ENCODE measurements around the gene PTH1R. TPM values are rescaled to one million over a fixed set of nuclear protein-coding genes. Genes with fewer than 3 reads are reported as not detected.

The PTH1R gene
- polyA plus RNA-seq, 1 of the 3 experiments (the other 2 are of a cell fraction): 0.07 TPM

GRCh38 chr3:46909535-46910161 lies 32.1 kb downstream of the PTH1R start:
- CTCF ChIA-PET: interaction anchor here (0.7 to 2.6 kb wide), 63 partner anchors 9 to 426 kb away, joined by 3 to 70 read pairs (median 5); partner anchors contain the start of genes MYL3, PTH1R and TMIE
- Histone ChIP-seq H3K27ac (ENCODE audit: low read depth in 2 of 2, low read length in 1 of 2) (no peak overlapping the region), H2AFZ (ENCODE audit: low read depth) (no peak overlapping the region), H4K20me1 (ENCODE audit: insufficient read depth) (no peaks in the 10 kb centered on the region), H3K9me2 (no peaks in the 10 kb centered on the region), H3F3A (replicated peaks; ENCODE audit: insufficient read depth) (peaks cover 4% of the 10 kb centered on the region), H3K36me3 (replicated peaks in 1 of 2; ENCODE audit: control insufficient read depth in 1 of 2, insufficient read depth in 2 of 2, low read length in 1 of 2) (no peaks in the 10 kb centered on the region), H3K9me3 (no peaks in the 10 kb centered on the region), H3K27me3 (ENCODE audit: insufficient read depth) (no peaks in the 10 kb centered on the region), H3K79me2 (ENCODE audit: insufficient read depth) (no peaks in the 10 kb centered on the region), H3K9ac (no peak overlapping the region), H3K4me2 (no peak overlapping the region), H3K4me1 (ENCODE audit: control insufficient read depth in 1 of 2, insufficient read depth in 2 of 2, low read depth in 1 of 2, low read length in 1 of 2) (peaks cover 11 to 19% of the 10 kb centered on the region in 2 experiments), H3K4me3 (ENCODE audit: low read depth in 2 of 2, low read length in 1 of 2) (peak overlapping the region in 1 of 2 experiments; percentile 30; a peak in 1 of 4 replicates)
- WGBS (ENCODE audit: low lambda C conversion rate): 4% methylated on average over 11 of the region's 18 CpGs
- peak; percentile 94 for DNase-seq
- POLR2A ChIA-PET: interaction anchor here (0.9 to 1.5 kb wide), 6 partner anchors 27 to 207 kb away, joined by 3 to 10 read pairs (median 3); partner anchors contain the start of gene CCDC12
- TF ChIP-seq REST (IDR thresholded peaks at IDR 0.05; ENCODE audit: low read depth, low read length): no peak
- peak; percentile 63; the same call in 1 of the 2 replicates for TF ChIP-seq SIN3A (IDR thresholded peaks at IDR 0.05; ENCODE audit: borderline replicate concordance, low read depth, low read length)
- no peak for TF ChIP-seq POLR2AphosphoS5 (IDR thresholded peaks at IDR 0.05; ENCODE audit: low read depth, low read length)
- TF ChIP-seq RCOR1 (IDR thresholded peaks at IDR 0.05; ENCODE audit: low read length): no peak
- TF ChIP-seq MEF2A (IDR thresholded peaks at IDR 0.05; ENCODE audit: borderline replicate concordance, low read depth): no peak
- TF ChIP-seq MAX (IDR thresholded peaks at IDR 0.05; ENCODE audit: low read depth): peak; percentile 42; the same call in 1 of the 2 replicates
- peak; percentile 97 for TF ChIP-seq RAD21 (IDR thresholded peaks at IDR 0.05; ENCODE audit: low read length)
- no peak for TF ChIP-seq EP300 (IDR thresholded peaks at IDR 0.05; ENCODE audit: borderline replicate concordance in 1 of 2, low read depth in 1 of 2, low read length in 1 of 2)
- no peak for TF ChIP-seq ZBTB33 (IDR thresholded peaks at IDR 0.05; ENCODE audit: borderline replicate concordance, low read depth)
- TF ChIP-seq PBX3 (IDR thresholded peaks at IDR 0.05): no peak
- no peak for TF ChIP-seq GATA2 (CRISPR knock-in tag; IDR thresholded peaks at IDR 0.05)
- no peak for TF ChIP-seq TCF12 (IDR thresholded peaks at IDR 0.05)
- TF ChIP-seq EZH2phosphoT487 (IDR thresholded peaks at IDR 0.05; ENCODE audit: borderline replicate concordance, low read depth): no peak
- TF ChIP-seq GABPA (IDR thresholded peaks at IDR 0.05; ENCODE audit: low read depth): no peak
- TF ChIP-seq CTCF (IDR thresholded peaks at IDR 0.05): peak; percentile 86
- TF ChIP-seq FOXM1 (IDR thresholded peaks at IDR 0.05; ENCODE audit: low read depth): no peak
- TF ChIP-seq JUND (IDR thresholded peaks at IDR 0.05): no peak
- TF ChIP-seq IRF3 (IDR thresholded peaks at IDR 0.05; ENCODE audit: low read depth, low read length): no peak
- TF ChIP-seq USF1 (IDR thresholded peaks at IDR 0.05; ENCODE audit: borderline replicate concordance, low read depth): peak; percentile 70; the same call in 1 of the 2 replicates
- 0 out of 2 replicates have a peak, but pooled peaks have one; percentile 44 for TF ChIP-seq USF2 (IDR thresholded peaks at IDR 0.05; ENCODE audit: borderline replicate concordance, low read depth, low read length)

Data from SK-N-SH (cell line).